NCI-H2029 treated with DMSO at 0.1 percent for 48 hours (cell line): ENCODE measurements around the gene KIF7.
A peak's percentile ranks its signal among the peaks of the same experiment; 100 is the strongest.
"Not testable (repeated sequence)": the region's sequence is repeated elsewhere in the genome, so short reads cannot be mapped to it uniquely, and the experiment has no call there.

ENCODE experiments used
- DNase-seq: peaks from one replicate; lab custom pipeline; 2025; lab: John Stamatoyannopoulos, UW

Gene KIF7

GRCh38 chr15:89654847-89655805 is at the start of gene KIF7:
Gene KIF7 (minus strand): TSS chr15:89655467. CDS start chr15:89652930, 2,537 bp downstream.
- no peak for DNase-seq

GRCh38 chr15:89704411-89704810 is 49.1 kb upstream of the KIF7 start:
- DNase-seq: no peak

GRCh38 chr15:89695198-89695597 is 39.9 kb upstream of the KIF7 start:
- no peak for DNase-seq

- no peak for DNase-seq
These were observed 38.4 kb upstream of the KIF7 start for GRCh38 chr15:89693696-89694095.

GRCh38 chr15:89693091-89693490 is 37.8 kb upstream of the KIF7 start:
- DNase-seq: no peak

GRCh38 chr15:89690276-89691218 is 35.3 kb upstream of the KIF7 start, which contains the start of the genes PEX11A and WDR93:
Gene PEX11A (minus strand): TSS chr15:89690754. CDS start chr15:89690632, 122 bp downstream.
Gene WDR93 (plus strand): TSS chr15:89690811. CDS start chr15:89701747, 10,936 bp downstream.
- DNase-seq: no peak

- not testable (repeated sequence) for DNase-seq
These were observed 34.6 kb upstream of the KIF7 start for GRCh38 chr15:89689930-89690275.

GRCh38 chr15:89686522-89686921 is 31.3 kb upstream of the KIF7 start:
- DNase-seq: no peak

GRCh38 chr15:89685995-89686394 is 30.7 kb upstream of the KIF7 start:
- DNase-seq: no peak

- DNase-seq: no peak
These were observed 25.9 kb upstream of the KIF7 start for GRCh38 chr15:89681146-89681545.

GRCh38 chr15:89680282-89680873 is 25.1 kb upstream of the KIF7 start:
- DNase-seq: peak; percentile 69

- DNase-seq: no peak
These were observed 23.9 kb upstream of the KIF7 start, which contains the start of gene PLIN1 for GRCh38 chr15:89679212-89679611. Gene PLIN1 (minus strand): TSS chr15:89679367. CDS start chr15:89677489, 1,878 bp downstream.

GRCh38 chr15:89677381-89677780 is 22.1 kb upstream of the KIF7 start:
- no peak for DNase-seq

GRCh38 chr15:89675606-89676005 is 20.3 kb upstream of the KIF7 start:
- DNase-seq: no peak

GRCh38 chr15:89674526-89674925 is 19.3 kb upstream of the KIF7 start:
- no peak for DNase-seq

GRCh38 chr15:89673165-89673512 is 17.9 kb upstream of the KIF7 start:
- DNase-seq: no peak

GRCh38 chr15:89672221-89673164 is 17.2 kb upstream of the KIF7 start:
- DNase-seq: no peak

- no peak for DNase-seq
These were observed 16.4 kb upstream of the KIF7 start for GRCh38 chr15:89671687-89672086.

- no peak for DNase-seq
These were observed 15.8 kb upstream of the KIF7 start for GRCh38 chr15:89670971-89671560.

GRCh38 chr15:89669941-89670340 is 14.7 kb upstream of the KIF7 start:
- no peak for DNase-seq
